ENCODE results near the gene MYBPC2.

DNA sequence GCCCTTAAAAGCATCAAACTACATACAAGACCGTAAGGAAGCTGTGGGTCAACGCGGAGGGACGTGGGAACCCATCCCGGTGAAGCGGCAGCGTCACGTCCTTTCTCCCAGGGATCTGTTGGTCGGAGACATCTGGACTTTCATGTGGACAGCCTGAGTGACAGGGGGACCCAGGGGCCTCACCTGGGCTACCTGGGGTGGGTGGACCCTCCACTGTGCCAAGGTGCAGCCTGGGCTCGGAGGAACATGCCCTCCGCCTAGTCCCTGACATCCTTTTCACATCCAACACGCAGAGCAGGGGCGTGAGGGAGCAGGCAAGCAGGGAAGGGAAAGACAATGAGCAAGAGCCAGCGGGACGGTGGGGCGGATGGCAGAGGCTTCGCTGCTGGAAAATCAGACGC lies 57.7 kb downstream of the MYBPC2 start:
- no peak for TF ChIP-seq POLR2AphosphoS5 (IDR thresholded peaks at IDR 0.05; ENCODE audit: borderline replicate concordance, low read depth, low read length)
- no peak for TF ChIP-seq EZH2 (IDR thresholded peaks at IDR 0.05)

Measured in SK-N-MC (cell line).